ENCODE measurements around the gene PTP4A1. TPM values are rescaled to one million over a fixed set of nuclear protein-coding genes. Genes with fewer than 3 reads are reported as not detected.

The PTP4A1 gene
- total and polyA plus RNA-seq, 2 of the 13 experiments (the other 11 are each of a cell fraction or from before 2014, with no cell fraction given): 141 to 376 TPM

GRCh38 chr6:63598049-63599036 is 26.1 kb downstream of the PTP4A1 start (continued):
- TF ChIP-seq ARID4A (CRISPR knock-in tag; IDR thresholded peaks at IDR 0.05; ENCODE audit: borderline replicate concordance): peak; percentile 54; the same call in 1 of the 2 replicates
- TF ChIP-seq TBL1XR1 (IDR thresholded peaks at IDR 0.05; ENCODE audit: borderline replicate concordance, low read length, partially characterized antibody): no peak
- TF ChIP-seq, protein P1, sequence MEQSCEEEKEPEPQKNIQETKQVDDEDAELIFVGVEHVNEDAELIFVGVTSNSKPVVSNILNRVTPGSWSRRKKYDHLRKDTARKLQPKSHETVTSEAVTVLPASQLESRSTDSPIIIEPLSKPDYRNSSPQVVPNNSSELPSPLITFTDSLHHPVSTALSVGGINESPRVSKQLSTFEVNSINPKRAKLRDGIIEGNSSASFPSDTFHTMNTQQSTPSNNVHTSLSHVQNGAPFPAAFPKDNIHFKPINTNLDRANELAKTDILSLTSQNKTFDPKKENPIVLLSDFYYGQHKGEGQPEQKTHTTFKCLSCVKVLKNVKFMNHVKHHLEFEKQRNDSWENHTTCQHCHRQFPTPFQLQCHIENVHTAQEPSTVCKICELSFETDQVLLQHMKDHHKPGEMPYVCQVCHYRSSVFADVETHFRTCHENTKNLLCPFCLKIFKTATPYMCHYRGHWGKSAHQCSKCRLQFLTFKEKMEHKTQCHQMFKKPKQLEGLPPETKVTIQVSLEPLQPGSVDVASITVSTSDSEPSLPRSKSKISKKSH (CRISPR knock-in tag; IDR thresholded peaks at IDR 0.05; ENCODE audit: borderline replicate concordance): no peak
- TF ChIP-seq ZBTB40 (IDR thresholded peaks at IDR 0.05): no peak
- 0 out of 2 replicates have a peak, but pooled peaks have one; percentile 48 for TF ChIP-seq ZBTB40 (CRISPR knock-in tag; IDR thresholded peaks at IDR 0.05)
- TF ChIP-seq ARNTL (CRISPR knock-in tag; IDR thresholded peaks at IDR 0.05): no peak
- 0 out of 2 replicates have a peak, but pooled peaks have one; percentile 20 for TF ChIP-seq ZBTB42 (CRISPR knock-in tag; IDR thresholded peaks at IDR 0.05)
- TF ChIP-seq SETDB1 (CRISPR knock-in tag; IDR thresholded peaks at IDR 0.05; ENCODE audit: borderline replicate concordance): no peak
- TF ChIP-seq ASH2L (IDR thresholded peaks at IDR 0.05; ENCODE audit: insufficient read length, low read depth, low read length): peak; percentile 74
- TF ChIP-seq ZKSCAN1 (IDR thresholded peaks at IDR 0.05; ENCODE audit: low read length): no peak
- TF ChIP-seq ZNF547 (CRISPR knock-in tag; IDR thresholded peaks at IDR 0.05): peak; percentile 64; the same call in 1 of the 2 replicates
- TF ChIP-seq ZNF12 (CRISPR knock-in tag; IDR thresholded peaks at IDR 0.05): peak; percentile 56; the same call in 1 of the 2 replicates
- TF ChIP-seq SALL1 (CRISPR knock-in tag; IDR thresholded peaks at IDR 0.05): peak; percentile 96
